Bone marrow (tissue), 2 donors: ENCODE measurements around the gene ZNF687.
A peak's percentile ranks its signal among the peaks of the same experiment; 100 is the strongest.

Source experiments
- DNase-seq, 2 donors: peaks; one replicate each; lab custom pipeline; 2025; lab: John Stamatoyannopoulos, UW

ZNF687 gene

GRCh38 chr1:151277249-151277648, 4.8 kb upstream of the ZNF687 start:
- DNase-seq = peak in 1 of 2 donors; percentile 84

- peak; percentile 76 to 95 for DNase-seq
Measured at GRCh38 chr1:151281225-151281968, 702 bp upstream of the ZNF687 start.

DNA sequence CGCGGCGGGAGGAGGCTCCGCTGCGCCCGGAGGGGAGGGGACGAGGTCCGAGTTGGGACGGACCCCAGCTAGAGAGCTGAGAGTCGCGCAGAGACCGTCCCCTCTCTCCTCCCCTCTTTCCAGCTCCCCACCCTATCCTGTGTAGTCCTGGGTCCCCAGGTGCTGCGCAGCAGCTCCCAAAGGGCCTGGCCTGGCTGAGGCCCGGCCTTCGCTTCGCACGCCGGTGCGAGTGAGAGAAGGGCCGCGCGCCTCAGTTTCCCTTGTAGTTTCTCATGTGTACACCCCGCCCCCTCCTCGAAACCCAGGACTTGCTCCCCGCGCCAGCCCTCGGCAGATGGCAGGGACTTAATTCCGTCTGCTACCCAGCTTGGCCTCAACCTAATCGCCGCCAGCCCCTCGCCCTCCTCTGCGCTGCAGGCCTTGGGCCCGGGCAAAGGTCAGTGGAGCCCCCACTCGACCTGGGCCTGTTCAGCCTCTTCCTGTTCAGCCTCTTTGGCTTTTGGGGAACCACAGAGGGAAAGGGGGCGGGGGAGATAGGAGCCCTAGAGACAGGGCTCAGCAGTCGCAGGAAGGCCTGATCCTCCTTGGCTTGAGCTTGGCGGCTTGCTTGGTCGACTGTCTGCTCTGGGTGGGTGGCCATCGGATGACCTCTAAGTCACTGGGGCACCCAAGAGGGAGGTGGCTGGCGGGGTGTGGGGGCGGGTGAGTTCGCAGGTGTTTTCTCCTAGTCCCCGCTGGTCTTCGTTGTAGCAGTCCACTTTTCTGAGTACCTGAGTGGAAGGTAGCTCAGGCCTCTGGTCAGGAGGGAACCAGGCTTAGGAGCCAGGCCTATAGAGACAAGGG, 1.0 kb downstream of the ZNF687 start:
- DNase-seq = peak; percentile 35 to 36

DNA sequence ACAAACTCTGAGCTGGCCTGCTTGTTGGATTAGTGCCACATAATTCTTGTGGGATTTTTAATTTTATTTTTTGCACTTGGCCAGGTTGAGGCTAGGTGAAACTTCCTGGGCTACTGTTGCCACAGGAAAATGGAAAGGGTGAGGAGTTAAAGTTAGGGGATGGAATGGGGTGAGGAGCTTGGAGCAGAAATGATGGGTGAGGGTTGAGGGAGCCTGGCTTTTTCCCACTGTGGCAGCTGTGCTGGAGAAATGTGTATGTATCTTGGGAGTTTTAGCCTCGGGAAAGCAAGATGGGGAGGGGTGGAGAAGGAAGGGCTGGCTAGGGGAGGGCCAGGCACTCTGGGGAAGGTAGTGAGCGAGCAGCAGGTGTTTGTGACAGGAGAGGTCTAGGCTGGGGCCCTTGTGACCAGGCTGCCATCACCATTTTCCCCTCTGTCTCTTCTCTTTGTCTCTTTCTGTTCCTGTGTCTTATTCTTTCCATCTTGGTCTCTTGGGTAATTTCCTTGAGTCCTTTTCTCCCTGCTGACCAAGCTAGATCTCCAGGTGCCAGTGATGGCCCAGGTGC, 2.0 kb downstream of the ZNF687 start:
- DNase-seq = no peak

GRCh38 chr1:151286619-151287340, 4.7 kb downstream of the ZNF687 start:
- no peak for DNase-seq

DNA sequence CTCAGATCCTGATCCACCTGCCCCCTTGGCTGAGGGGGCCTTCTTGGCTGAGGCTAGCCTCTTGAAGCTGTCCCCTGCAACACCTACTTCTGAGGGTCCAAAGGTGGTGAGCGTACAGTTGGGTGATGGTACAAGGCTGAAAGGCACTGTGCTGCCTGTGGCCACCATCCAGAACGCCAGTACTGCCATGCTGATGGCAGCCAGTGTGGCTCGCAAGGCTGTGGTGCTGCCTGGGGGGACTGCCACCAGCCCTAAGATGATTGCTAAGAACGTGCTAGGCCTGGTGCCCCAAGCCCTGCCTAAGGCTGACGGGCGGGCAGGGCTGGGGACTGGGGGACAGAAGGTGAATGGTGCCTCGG, 5.2 kb downstream of the ZNF687 start:
- no peak for DNase-seq

- DNase-seq = no peak
Measured at GRCh38 chr1:151287767-151288500, 5.8 kb downstream of the ZNF687 start.

DNA sequence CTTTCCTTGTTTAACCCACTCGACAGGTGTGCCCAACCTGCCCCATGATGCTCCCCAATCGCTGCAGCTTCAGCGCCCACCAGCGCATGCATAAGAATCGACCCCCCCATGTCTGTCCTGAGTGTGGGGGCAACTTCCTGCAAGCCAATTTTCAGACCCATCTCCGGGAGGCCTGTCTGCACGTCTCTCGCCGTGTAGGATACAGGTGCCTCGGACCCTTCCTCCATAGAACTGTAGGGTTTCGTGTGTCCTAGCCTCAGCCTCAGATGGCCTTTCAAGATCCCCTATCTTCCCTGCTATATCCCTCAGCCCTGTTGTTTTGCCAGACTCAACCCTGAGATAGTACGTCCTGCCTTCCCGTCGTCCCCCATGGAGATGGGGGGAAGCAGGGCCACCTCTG, 6.4 kb downstream of the ZNF687 start:
- no peak for DNase-seq

DNA sequence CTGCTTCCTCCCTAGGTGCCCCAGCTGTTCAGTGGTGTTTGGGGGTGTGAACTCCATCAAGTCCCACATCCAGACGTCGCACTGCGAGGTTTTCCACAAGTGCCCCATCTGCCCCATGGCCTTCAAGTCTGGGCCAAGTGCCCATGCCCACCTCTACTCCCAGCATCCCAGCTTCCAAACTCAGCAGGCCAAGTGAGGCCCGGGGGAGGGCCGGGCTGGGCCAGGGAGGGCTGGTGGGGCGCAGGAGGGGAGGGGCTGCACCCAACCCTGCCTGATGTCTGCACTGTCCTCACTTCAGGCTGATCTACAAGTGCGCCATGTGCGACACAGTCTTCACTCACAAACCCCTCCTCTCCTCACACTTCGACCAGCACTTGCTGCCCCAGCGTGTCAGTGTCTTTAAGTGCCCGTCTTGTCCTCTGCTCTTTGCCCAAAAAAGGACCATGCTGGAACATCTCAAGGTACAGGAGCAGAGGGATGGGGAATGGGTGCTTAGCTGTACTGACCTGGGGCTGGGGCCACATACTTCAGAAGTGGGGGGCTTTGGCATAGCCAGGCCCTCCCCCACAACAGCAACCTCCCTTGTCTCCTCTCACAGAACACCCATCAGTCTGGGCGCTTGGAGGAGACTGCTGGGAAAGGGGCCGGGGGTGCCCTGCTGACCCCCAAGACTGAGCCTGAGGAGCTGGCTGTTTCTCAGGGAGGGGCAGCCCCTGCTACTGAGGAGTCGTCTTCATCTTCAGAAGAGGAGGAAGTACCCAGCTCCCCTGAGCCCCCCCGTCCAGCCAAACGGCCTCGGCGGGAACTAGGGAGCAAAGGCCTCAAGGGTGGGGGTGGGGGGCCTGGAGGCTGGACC, 7.2 kb downstream of the ZNF687 start:
- DNase-seq = no peak

- DNase-seq = no peak
Measured at GRCh38 chr1:151289991-151290708, 8.1 kb downstream of the ZNF687 start.

DNA sequence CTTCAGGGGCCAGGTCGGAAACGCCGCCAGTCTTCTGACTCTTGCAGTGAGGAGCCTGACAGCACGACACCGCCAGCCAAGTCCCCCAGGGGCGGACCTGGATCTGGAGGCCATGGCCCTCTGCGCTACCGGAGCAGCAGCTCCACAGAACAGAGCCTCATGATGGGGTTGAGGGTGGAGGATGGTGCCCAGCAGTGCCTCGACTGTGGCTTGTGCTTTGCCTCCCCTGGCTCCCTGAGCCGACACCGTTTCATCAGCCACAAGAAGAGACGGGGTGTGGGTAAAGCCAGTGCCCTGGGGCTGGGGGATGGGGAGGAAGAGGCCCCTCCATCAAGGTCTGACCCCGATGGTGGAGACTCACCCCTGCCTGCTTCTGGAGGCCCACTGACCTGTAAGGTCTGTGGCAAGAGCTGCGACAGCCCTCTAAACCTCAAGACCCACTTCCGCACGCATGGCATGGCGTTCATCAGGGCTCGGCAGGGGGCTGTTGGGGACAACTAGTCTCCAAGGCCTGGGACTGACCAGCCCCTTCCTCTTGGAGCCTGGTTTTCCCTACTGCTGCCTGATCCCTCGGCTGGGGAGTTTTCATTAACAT, 8.7 kb downstream of the ZNF687 start:
- DNase-seq = no peak

DNA sequence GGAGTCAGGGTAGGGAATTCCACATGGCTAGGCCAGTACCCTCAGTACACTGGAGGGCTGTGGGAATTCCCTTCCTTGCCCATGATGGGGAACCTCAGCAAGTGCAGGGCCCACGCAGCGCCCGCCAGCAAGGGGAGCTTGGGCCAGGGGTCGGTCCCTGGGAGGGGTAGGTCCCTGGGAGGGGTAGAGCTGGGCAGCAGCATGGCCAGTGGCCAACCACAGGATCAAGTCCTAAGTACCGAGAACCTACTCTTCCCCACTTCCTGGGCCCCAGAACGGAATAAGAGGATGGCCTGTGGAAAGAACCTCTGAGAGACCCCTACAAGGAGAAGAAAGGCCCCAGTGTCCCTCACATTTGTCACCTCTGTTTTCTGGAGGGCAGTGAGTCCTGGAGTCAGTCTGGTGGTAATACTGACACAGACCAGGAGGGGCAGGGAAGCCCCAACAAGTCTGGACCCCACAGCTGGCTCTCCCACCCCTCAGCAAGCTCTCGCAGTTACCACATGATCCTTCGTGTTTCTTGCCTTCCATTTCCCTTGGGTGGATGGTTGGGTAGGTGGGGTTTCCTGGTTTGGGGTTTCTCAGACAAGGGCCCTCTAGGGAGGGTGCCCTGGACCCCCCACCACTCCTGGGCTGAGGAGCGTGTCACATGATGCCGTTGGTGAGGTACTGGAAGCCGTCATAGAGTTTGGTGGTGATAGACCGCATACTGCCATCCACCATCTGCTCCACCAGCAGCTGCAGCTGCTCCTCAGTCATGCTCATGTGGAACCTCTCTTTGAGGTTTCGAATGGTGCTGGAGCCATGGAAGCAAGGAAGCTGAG, 10.3 kb downstream of the ZNF687 start:
- DNase-seq = no peak

DNA sequence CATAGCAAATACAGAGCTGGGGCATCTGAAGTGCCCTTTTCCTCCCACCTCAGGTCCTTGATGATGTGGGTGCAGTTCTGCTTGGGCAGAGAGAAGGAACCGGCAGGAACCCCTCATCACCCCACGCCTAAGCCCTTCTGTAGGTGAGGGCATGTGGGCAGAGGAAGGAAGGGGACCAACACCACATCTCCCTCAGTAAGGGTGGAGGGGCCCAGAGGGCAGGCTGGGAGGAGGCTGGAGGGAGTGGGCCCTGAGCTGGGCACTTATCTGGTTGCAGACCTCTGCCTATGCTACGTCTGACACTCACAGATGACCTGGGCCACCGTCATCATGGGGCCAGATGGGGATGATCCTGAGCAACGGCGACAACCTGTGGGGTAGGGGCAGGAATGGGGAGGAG, 11.0 kb downstream of the ZNF687 start:
- no peak for DNase-seq

GRCh38 chr1:151294742-151295462, 12.8 kb downstream of the ZNF687 start:
- DNase-seq = no peak

- no peak for DNase-seq
Measured at GRCh38 chr1:151309811-151310323, 27.8 kb downstream of the ZNF687 start.

- DNase-seq = no peak
Measured at GRCh38 chr1:151311011-151311410, 28.9 kb downstream of the ZNF687 start.

DNA sequence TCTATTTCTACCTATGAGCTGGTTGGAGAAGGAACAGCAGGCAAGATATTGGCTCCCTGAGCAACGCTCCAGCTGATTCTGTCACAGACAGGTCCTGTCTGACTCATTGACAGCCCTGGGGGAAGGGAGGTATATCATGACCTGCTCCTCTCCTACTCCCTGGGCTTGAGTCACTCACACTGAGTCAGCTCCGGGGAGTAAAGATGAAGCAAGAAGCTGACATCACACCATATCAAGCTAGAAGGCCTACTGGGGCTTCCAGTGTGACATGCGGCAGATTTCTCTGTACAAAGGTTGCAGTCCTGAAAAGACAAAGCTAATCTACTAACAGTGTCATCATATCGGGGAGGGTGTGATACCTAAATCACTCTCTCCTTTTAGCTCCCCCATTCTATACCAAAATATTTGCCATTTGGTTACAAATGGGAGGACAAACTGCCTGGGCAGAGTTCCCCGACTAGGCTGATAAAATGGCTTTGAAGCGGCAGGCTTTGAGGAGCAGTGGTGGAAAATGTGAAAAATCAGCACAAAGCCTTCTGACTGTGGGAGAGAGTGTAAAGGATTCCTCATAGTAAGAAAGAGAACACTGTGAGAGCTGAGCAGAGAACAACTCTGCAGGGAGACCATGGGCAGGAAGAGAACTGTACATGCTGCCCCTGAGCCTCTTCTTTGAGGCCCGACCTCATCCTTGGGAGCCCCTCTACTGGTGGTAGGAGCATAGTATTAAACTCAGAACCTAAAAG, 29.7 kb downstream of the ZNF687 start:
- peak; percentile 24 to 84 for DNase-seq
